PC-3 (cell line): Measurements from ENCODE around the gene KLF4. TPM values are rescaled to one million over a fixed set of nuclear protein-coding genes. Genes with fewer than 3 reads are reported as not detected.
A peak's percentile ranks its signal among the peaks of the same experiment; 100 is the strongest.

Experiments used
- ATAC-seq: fragments of 200-7000 bp; cut with Tn5 transposase; 2 replicates; pipeline ENCODE4 v1.9.1; 2020; ENCODE audit warnings: mild to moderate bottlenecking, moderate library complexity
- BruUV-seq: library from RNA; stranded (reverse); fragments of 400-500 nt; replicated peaks from 2 replicates; lab custom pipeline; 2021; lab: Mats Ljungman, UMichigan
- CTCF ChIA-PET: fragments of 300-600 bp; sonication (Branson Sonifier 250); formaldehyde crosslinking; loops from one replicate; lab custom pipeline; 2022; ENCODE audit warnings: antibody characterized with exemption; lab: Charles Lee
- POLR2A ChIA-PET: fragments of 300-600 bp; sonication (Branson Sonifier 250); formaldehyde crosslinking; loops from one replicate; lab custom pipeline; 2022; ENCODE audit warnings: antibody characterized with exemption; ENCODE audit not compliant: unreplicated experiment; lab: Charles Lee
- DNase-seq: peaks from one replicate; pipeline ENCODE4 v3.0.0-alpha.2; 2015
- H2AFZ ChIP-seq: fragments of 300-600 bp; sonication (generic); 2 replicates; pipeline ENCODE4 v1.6.0; 2016; ENCODE audit warnings: antibody characterized with exemption, low read length
- H3F3A ChIP-seq: fragments of 300-600 bp; sonication (generic); one replicate; pipeline ENCODE4 v1.6.0; 2017; ENCODE audit warnings: antibody characterized with exemption, low read length, control low read depth, mild to moderate bottlenecking; ENCODE audit not compliant: unreplicated experiment
- H3K27ac ChIP-seq: fragments of 300-600 bp; sonication (generic); 2 replicates; pipeline ENCODE4 v1.5.1; 2016; ENCODE audit warnings: mild to moderate bottlenecking, low read length
- H3K27me3 ChIP-seq: fragments of 300-600 bp; sonication (generic); 2 replicates; pipeline ENCODE4 v1.6.1; 2016; ENCODE audit warnings: low read length, mixed read lengths
- H3K36me3 ChIP-seq: fragments of 300-600 bp; sonication (generic); 2 replicates; pipeline ENCODE4 v1.6.1; 2016; ENCODE audit warnings: low read depth, mixed run types, low read length, mixed read lengths
- H3K4me1 ChIP-seq: fragments of 300-600 bp; sonication (generic); 2 replicates; pipeline ENCODE4 v1.5.1; 2016; ENCODE audit warnings: low read length; ENCODE audit not compliant: insufficient read depth
- H3K4me2 ChIP-seq: fragments of 300-600 bp; sonication (generic); 2 replicates; pipeline ENCODE4 v1.6.0; 2016; ENCODE audit warnings: low read length
- H3K4me3 ChIP-seq: fragments of 300-600 bp; sonication (generic); 2 replicates; pipeline ENCODE4 v1.5.1; 2016; ENCODE audit warnings: mild to moderate bottlenecking, low read length, mixed read lengths
- H3K79me2 ChIP-seq: fragments of 300-600 bp; sonication (generic); 2 replicates; pipeline ENCODE4 v1.6.1; 2017; ENCODE audit warnings: low read length, mixed read lengths
- H3K9ac ChIP-seq: fragments of 300-600 bp; sonication (generic); 2 replicates; pipeline ENCODE4 v1.6.0; 2016; ENCODE audit warnings: mild to moderate bottlenecking, low read length
- H3K9me2 ChIP-seq: fragments of 300-600 bp; sonication (generic); replicated peaks from 2 replicates; pipeline ENCODE4 v1.6.1; 2016; ENCODE audit warnings: mixed run types, low read length, mixed read lengths
- H3K9me3 ChIP-seq: fragments of 300-600 bp; sonication (generic); 2 replicates; pipeline ENCODE4 v1.6.1; 2016; ENCODE audit warnings: low read length, mixed read lengths
- H4K20me1 ChIP-seq: fragments of 300-600 bp; sonication (generic); 2 replicates; pipeline ENCODE4 v1.6.1; 2016; ENCODE audit warnings: low read length, mixed read lengths
- EZH2 ChIP-seq: fragments of 300-600 bp; sonication (generic); IDR thresholded peaks from one replicate; pipeline ENCODE4 v1.6.1; 2017; ENCODE audit warnings: antibody characterized with exemption, mild to moderate bottlenecking, low read length; ENCODE audit not compliant: unreplicated experiment
- EZH2phosphoT487 ChIP-seq: fragments of 300-600 bp; sonication (generic); IDR thresholded peaks from 2 replicates; pipeline ENCODE4 v1.6.1; 2018; ENCODE audit warnings: mild to moderate bottlenecking, antibody characterized with exemption, low read length, borderline replicate concordance
- intact Hi-C: fragments of 100-400 bp; cut with micrococcal nuclease; formaldehyde crosslinking; loops from 2 replicates; pipeline ENCODE4 v1.9.0; 2023
- total RNA-seq: library from RNA; depleted of rRNA; stranded (reverse); fragments of >200 nt; gene quantifications from 2 replicates; pipeline ENCODE4 v1.2.3, GENCODE V29; 2014
- TF ChIP-seq, protein P1 (sequence below): fragments of 300-600 bp; sonication (generic); conservative IDR thresholded peaks from 2 replicates; pipeline ENCODE4 v1.5.1; 2017; ENCODE audit warnings: antibody characterized with exemption, low read depth, mild to moderate bottlenecking, low read length

Gene KLF4
- total RNA-seq, 1 experiment from 2014 or later = 55.1 TPM

DNA sequence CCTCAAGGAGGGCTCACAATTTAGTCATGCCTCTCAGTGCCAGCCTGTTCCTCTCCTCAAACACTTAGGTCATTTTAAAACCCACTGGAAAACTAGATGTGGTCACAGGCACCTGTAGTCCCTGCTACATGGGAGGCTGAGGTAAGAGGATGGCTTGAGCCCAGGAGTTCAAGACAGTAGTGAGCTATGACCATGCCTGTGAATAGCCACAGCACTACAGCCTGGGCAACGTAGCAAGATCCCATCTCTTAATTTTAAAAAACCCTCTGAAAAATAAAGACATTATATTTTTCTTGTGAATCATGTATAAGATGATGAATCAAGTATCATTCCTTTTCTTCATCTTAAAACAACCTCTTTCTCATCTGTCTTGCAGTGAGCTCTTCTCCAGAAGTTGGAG lies 45.8 kb downstream of the KLF4 start:
- POLR2A ChIA-PET = no interaction called here
- no peak for ATAC-seq
- intact Hi-C loops = no loop called here

GRCh38 chr9:107439991-107440456 lies 49.5 kb downstream of the KLF4 start:
- H3K27me3 ChIP-seq = no peaks in the 10 kb centered on the region
- H3K27ac ChIP-seq = no peak overlapping the region
- intact Hi-C loops = no loop called here
- ChIA-PET POLR2A (no interaction called here), CTCF (no interaction called here)
- no peaks in the 10 kb centered on the region for H3K9me2 ChIP-seq
- ATAC-seq (no peak), DNase-seq (no peak)
- H2AFZ ChIP-seq = no peak overlapping the region
- BruUV-seq = no TSS peak
- no peak overlapping the region for H3K4me2 ChIP-seq
- no peaks in the 10 kb centered on the region for H3F3A ChIP-seq
- no peaks in the 10 kb centered on the region for H4K20me1 ChIP-seq
- H3K9ac ChIP-seq = no peak overlapping the region
- TF ChIP-seq EZH2 = no peak
- TF ChIP-seq, protein P1, sequence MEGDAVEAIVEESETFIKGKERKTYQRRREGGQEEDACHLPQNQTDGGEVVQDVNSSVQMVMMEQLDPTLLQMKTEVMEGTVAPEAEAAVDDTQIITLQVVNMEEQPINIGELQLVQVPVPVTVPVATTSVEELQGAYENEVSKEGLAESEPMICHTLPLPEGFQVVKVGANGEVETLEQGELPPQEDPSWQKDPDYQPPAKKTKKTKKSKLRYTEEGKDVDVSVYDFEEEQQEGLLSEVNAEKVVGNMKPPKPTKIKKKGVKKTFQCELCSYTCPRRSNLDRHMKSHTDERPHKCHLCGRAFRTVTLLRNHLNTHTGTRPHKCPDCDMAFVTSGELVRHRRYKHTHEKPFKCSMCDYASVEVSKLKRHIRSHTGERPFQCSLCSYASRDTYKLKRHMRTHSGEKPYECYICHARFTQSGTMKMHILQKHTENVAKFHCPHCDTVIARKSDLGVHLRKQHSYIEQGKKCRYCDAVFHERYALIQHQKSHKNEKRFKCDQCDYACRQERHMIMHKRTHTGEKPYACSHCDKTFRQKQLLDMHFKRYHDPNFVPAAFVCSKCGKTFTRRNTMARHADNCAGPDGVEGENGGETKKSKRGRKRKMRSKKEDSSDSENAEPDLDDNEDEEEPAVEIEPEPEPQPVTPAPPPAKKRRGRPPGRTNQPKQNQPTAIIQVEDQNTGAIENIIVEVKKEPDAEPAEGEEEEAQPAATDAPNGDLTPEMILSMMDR = no peak
- TF ChIP-seq EZH2phosphoT487 = no peak
- no peaks in the 10 kb centered on the region for H3K36me3 ChIP-seq
- H3K9me3 ChIP-seq = no peaks in the 10 kb centered on the region
- H3K79me2 ChIP-seq = no peaks in the 10 kb centered on the region
- no peak overlapping the region for H3K4me3 ChIP-seq
- H3K4me1 ChIP-seq = no peaks in the 10 kb centered on the region

More for the DNA sequence above, 45.8 kb downstream of the KLF4 start:
- Histone ChIP-seq H3K4me2 (no peak overlapping the region), H4K20me1 (no peaks in the 10 kb centered on the region), H3K27ac (no peak overlapping the region), H3K9me2 (no peaks in the 10 kb centered on the region), H3K9ac (no peak overlapping the region), H3K9me3 (no peaks in the 10 kb centered on the region), H3K27me3 (no peaks in the 10 kb centered on the region), H3K4me1 (no peaks in the 10 kb centered on the region), H3K4me3 (no peak overlapping the region), H2AFZ (no peak overlapping the region), H3K79me2 (no peaks in the 10 kb centered on the region), H3F3A (no peaks in the 10 kb centered on the region), H3K36me3 (no peaks in the 10 kb centered on the region)
- TF ChIP-seq, protein P1 = no peak
- TF ChIP-seq EZH2 (no peak), EZH2phosphoT487 (no peak)
- no peak for DNase-seq
- CTCF ChIA-PET = no interaction called here
- no TSS peak for BruUV-seq

- no peak overlapping the region for H3K27ac ChIP-seq
- no peak overlapping the region for H3K9ac ChIP-seq
- no peak for TF ChIP-seq EZH2
- no peak for TF ChIP-seq EZH2phosphoT487
- TF ChIP-seq, protein P1 = no peak
- ChIA-PET POLR2A (no interaction called here), CTCF (no interaction called here)
- intact Hi-C loops = no loop called here
- H3F3A ChIP-seq = no peaks in the 10 kb centered on the region
- no peak overlapping the region for H3K4me3 ChIP-seq
- DNase-seq = peak; percentile 7
- no peaks in the 10 kb centered on the region for H3K4me1 ChIP-seq
- no peaks in the 10 kb centered on the region for H3K9me3 ChIP-seq
- H3K9me2 ChIP-seq = no peaks in the 10 kb centered on the region
- no peaks in the 10 kb centered on the region for H3K27me3 ChIP-seq
- H3K36me3 ChIP-seq = no peaks in the 10 kb centered on the region
- no peak overlapping the region for H2AFZ ChIP-seq
- no peaks in the 10 kb centered on the region for H3K79me2 ChIP-seq
- no peaks in the 10 kb centered on the region for H4K20me1 ChIP-seq
- H3K4me2 ChIP-seq = no peak overlapping the region
- ATAC-seq = no peak
- no TSS peak for BruUV-seq
Observed at GRCh38 chr9:107438211-107439031, 51.1 kb downstream of the KLF4 start.
